HL-60 (cell line): ENCODE measurements around the gene GMPR.

Source experiments
- CTCF ChIP-seq: IDR thresholded peaks from one replicate; pipeline ENCODE4 v1.5.1; 2011; ENCODE audit warnings: low read length, control low read depth, inconsistent platforms; ENCODE audit not compliant: insufficient read depth
- GABPA ChIP-seq: IDR thresholded peaks from 2 replicates; pipeline ENCODE4 v1.6.1; 2012; ENCODE audit warnings: low read depth
- POLR2AphosphoS5 ChIP-seq: IDR thresholded peaks from 2 replicates; pipeline ENCODE4 v1.6.1; 2012; ENCODE audit warnings: low read depth

- peak; percentile 49 for TF ChIP-seq CTCF
- TF ChIP-seq GABPA, result no peak
- TF ChIP-seq POLR2AphosphoS5, result no peak
These were observed 39.0 kb downstream of the GMPR start for GRCh38 chr6:16277101-16277981.
